Pancreas (tissue), 10 donors: ENCODE data around the gene CNBD2. TPM values are rescaled to one million over a fixed set of nuclear protein-coding genes. Genes with fewer than 3 reads are reported as not detected.
"Not testable (repeated sequence)": the region's sequence is repeated elsewhere in the genome, so short reads cannot be mapped to it uniquely, and the experiment has no call there.

ENCODE experiments used
- ATAC-seq, 4 donors: fragments of 200-7000 bp; cut with Tn5 transposase; one replicate each; pipeline versions ENCODE4 v1.8.0 to v1.9.1; 2020; ENCODE audit warnings: mild to moderate bottlenecking in 4 of 4, moderate library complexity in 4 of 4
- DNase-seq, 6 donors: peaks; one replicate each; pipeline ENCODE4 v3.0.0-alpha.2; 2020
- FAIRE-seq: peaks from 2 replicates; lab custom pipeline; 2012; peaks lifted over from hg19 to GRCh38; lab: Jason Lieb, UNC
- H3K27ac ChIP-seq, 4 donors: fragments of 200-600 bp; sonication (generic); 1 replicate in 3 of 4; 2 replicates in 1 of 4; pipeline versions ENCODE4 v1.5.0 to v1.8.0; 2020
- H3K27me3 ChIP-seq, 4 donors: fragments of 200-600 bp; one replicate each; pipeline ENCODE4 v1.8.0; 2021
- H3K36me3 ChIP-seq, 3 donors: fragments of 200-600 bp; sonication (generic) in 1 of 3; one replicate each; pipeline versions ENCODE4 v1.5.0 to v1.8.0; 2020 to 2021
- H3K4me1 ChIP-seq, 3 donors: fragments of 200-600 bp; one replicate each; pipeline ENCODE4 v1.8.0; 2021
- H3K4me3 ChIP-seq, 4 donors: fragments of 200-600 bp; sonication (generic) in 2 of 4; one replicate each; pipeline versions ENCODE4 v1.5.0 to v1.8.0; 2020 to 2021
- H3K9me3 ChIP-seq, 4 donors: fragments of 200-600 bp; one replicate each; pipeline ENCODE4 v1.8.0; 2021
- WGBS, 2 donors: extraction: QIAGEN DNeasy Blood & Tissue Kit; methylation state at CpG; one replicate each; pipeline ENCODE4 v1.1.7; 2013; 5-methylcytosine and 5-hydroxymethylcytosine counted together
- intact Hi-C, 3 donors: fragments of 100-400 bp; cut with DNase I; formaldehyde crosslinking; loops; one replicate each; pipeline versions ENCODE4 v1.11.1 to v1.14.2; 2022
- polyA plus RNA-seq, 2 donors: library from polyadenylated mRNA; stranded (reverse); fragments of 200-250 nt; gene quantifications; one replicate each; pipeline ENCODE4 v1.2.3, GENCODE V29; 2013
- total RNA-seq, 6 donors: library from RNA; stranded (reverse); fragmentation: NEBNext Ultra II Directional in 4 of 6; extraction: Animal tissue kit (Norgen Biotek cat#: 25700) in 4 of 6; gene quantifications; one replicate each; pipeline versions ENCODE4 v1.2.1 to v1.2.4, GENCODE V29; 2021 to 2023
- TF ChIP-seq, protein P1 (sequence below), 4 donors: fragments of 200-600 bp; sonication (generic) in 3 of 4; IDR thresholded peaks; one replicate each; pipeline versions ENCODE4 v1.5.0 to v1.8.0; 2021; ENCODE audit warnings: antibody characterized with exemption in 4 of 4
- donor health status: healthy with polysubstance abuse.
- donor health status: DM: no; HTN: no; CAD: no; lungs with moderate emphysema.
- donor health status: DM: no; HTN: no; CAD: no.
- donor health status: control.
- donor health status: control.
- donor health status: Bipolar disorder and iron deficiency.
- donor health status: DM: yes; HTN: yes; CAD: no.
- donor health status: DM: no; HTN: no; CAD: no.
- donor health status: DM: no; HTN: no; CAD: no.
- donor health status: DM: yes; HTN: yes; CAD: no.

The CNBD2 gene
- total and polyA plus RNA-seq, 8 donors: 2.2 to 23.8 (median 3.2) TPM

GRCh38 chr20:36064658-36065426 lies 96.5 kb downstream of the CNBD2 start:
- no peak for FAIRE-seq
- TF ChIP-seq, protein P1, sequence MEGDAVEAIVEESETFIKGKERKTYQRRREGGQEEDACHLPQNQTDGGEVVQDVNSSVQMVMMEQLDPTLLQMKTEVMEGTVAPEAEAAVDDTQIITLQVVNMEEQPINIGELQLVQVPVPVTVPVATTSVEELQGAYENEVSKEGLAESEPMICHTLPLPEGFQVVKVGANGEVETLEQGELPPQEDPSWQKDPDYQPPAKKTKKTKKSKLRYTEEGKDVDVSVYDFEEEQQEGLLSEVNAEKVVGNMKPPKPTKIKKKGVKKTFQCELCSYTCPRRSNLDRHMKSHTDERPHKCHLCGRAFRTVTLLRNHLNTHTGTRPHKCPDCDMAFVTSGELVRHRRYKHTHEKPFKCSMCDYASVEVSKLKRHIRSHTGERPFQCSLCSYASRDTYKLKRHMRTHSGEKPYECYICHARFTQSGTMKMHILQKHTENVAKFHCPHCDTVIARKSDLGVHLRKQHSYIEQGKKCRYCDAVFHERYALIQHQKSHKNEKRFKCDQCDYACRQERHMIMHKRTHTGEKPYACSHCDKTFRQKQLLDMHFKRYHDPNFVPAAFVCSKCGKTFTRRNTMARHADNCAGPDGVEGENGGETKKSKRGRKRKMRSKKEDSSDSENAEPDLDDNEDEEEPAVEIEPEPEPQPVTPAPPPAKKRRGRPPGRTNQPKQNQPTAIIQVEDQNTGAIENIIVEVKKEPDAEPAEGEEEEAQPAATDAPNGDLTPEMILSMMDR (IDR thresholded peaks at IDR 0.05): no peak

DNA sequence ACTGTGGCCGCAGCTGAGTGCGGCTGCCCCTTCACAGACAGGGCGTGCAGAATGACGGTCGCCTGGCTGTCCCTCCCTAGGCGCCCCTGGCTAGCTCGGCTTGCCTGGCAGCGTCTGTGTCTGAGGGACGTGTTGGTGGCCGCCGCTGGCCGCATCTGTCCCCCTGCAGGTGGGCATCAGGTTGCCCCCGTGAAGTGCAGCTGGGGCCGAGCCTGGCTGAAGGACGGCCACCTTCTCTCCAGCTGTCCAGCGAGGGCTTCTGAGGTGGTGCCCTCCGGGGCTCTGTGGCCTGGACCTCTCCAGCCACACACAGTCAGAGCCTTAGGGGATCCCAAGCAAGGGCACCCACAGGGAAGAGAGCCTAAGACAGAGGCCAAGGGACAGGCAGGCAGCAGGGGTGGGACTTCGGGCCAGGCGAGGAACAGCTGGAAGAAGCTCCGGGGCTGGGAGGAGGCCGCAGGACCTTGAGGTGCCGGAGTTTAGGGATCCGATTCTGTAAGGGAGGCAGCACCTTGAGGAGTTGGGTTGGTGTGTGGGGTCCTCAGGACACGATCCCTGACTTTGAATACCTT lies 97.1 kb downstream of the CNBD2 start:
- Histone ChIP-seq H3K9me3 (no peaks in the 10 kb centered on the region), H3K27ac (peak overlapping the region; percentile 83 to 95 (median 92)), H3K36me3 (no peaks in the 10 kb centered on the region), H3K27me3 (no peaks in the 10 kb centered on the region), H3K4me3 (peak overlapping the region in 3 of 4 donors; percentile 38 to 67 (median 52)), H3K4me1 (peaks cover 0 to 11% (median 9%) of the 10 kb centered on the region in 3 donors)
- DNase-seq: no peak
- ATAC-seq: peak; percentile 0 to 10 (median 2)
- WGBS, 2 donors: 35 to 39% methylated on average over 23 to 24 of the region's 24 CpGs
- no peak for FAIRE-seq
- intact Hi-C loops: no loop called here
- TF ChIP-seq, protein P1 (IDR thresholded peaks at IDR 0.05): no peak

More at GRCh38 chr20:36064658-36065426, 96.5 kb downstream of the CNBD2 start:
- DNase-seq (peak; percentile 97 to 100 (median 99)), ATAC-seq (peak; percentile 95 to 99 (median 96))
- intact Hi-C loops: no loop called here
- H3K4me3 ChIP-seq: peak overlapping the region; percentile 38 to 67 (median 52)
- WGBS, 2 donors: 1% methylated on average over 52 to 61 of the region's 61 CpGs
- H3K4me1 ChIP-seq: peaks cover 0 to 11% (median 9%) of the 10 kb centered on the region in 3 donors
- no peaks in the 10 kb centered on the region for H3K9me3 ChIP-seq
- no peaks in the 10 kb centered on the region for H3K36me3 ChIP-seq
- no peaks in the 10 kb centered on the region for H3K27me3 ChIP-seq
- H3K27ac ChIP-seq: peak overlapping the region; percentile 83 to 95 (median 92)

- FAIRE-seq (no peak), ATAC-seq (no peak), DNase-seq (peak in 4 of 6 donors; percentile 28 to 62 (median 49))
- H3K27ac ChIP-seq: no peak overlapping the region
- H3K9me3 ChIP-seq: no peaks in the 10 kb centered on the region
- H3K4me1 ChIP-seq: peaks cover 0 to 11% (median 9%) of the 10 kb centered on the region in 3 donors
- no peak overlapping the region for H3K4me3 ChIP-seq
- 42 to 62% methylated on average over 2 of the region's 2 CpGs for WGBS, 2 donors
- intact Hi-C loops: no loop called here
- H3K36me3 ChIP-seq: no peaks in the 10 kb centered on the region
- TF ChIP-seq, protein P1 (IDR thresholded peaks at IDR 0.05): no peak
- H3K27me3 ChIP-seq: no peaks in the 10 kb centered on the region
Observed at GRCh38 chr20:36066777-36067176, 98.4 kb downstream of the CNBD2 start.

DNA sequence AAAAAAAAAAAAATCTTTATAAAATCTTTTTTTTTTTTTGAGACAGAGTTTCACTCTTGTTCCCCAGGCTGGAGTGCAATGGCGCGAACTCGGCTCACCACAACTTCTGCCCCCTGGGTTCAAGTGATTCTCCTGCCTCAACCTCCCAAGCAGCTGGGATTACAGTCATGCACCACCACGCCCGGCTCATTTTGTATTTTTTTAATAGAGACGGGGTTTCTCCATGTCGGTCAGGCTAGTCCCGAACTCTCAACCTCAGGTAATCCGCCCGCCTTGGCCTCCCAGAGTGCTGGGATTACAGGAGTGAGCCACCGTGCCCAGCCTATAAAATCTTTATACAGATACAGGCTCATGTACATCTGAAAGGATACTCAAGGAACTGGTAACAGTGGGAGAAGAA lies 100.1 kb downstream of the CNBD2 start:
- FAIRE-seq, H3K9me3 ChIP-seq, H3K27me3 ChIP-seq, H3K36me3 ChIP-seq, DNase-seq, ATAC-seq, H3K27ac ChIP-seq, intact Hi-C loops, H3K4me3 ChIP-seq: not testable (repeated sequence)
- WGBS, 2 donors: 92 to 96% methylated on average over 11 of the region's 11 CpGs
- peaks cover 0 to 11% (median 9%) of the 10 kb centered on the region in 3 donors for H3K4me1 ChIP-seq

GRCh38 chr20:36070451-36070850 lies 102.1 kb downstream of the CNBD2 start:
- TF ChIP-seq, protein P1 (IDR thresholded peaks at IDR 0.05): no peak
- 71 to 77% methylated on average over 8 of the region's 8 CpGs for WGBS, 2 donors
- Histone ChIP-seq H3K4me3 (no peak overlapping the region), H3K27me3 (no peaks in the 10 kb centered on the region), H3K4me1 (peaks cover 0 to 11% (median 9%) of the 10 kb centered on the region in 3 donors), H3K27ac (no peak overlapping the region), H3K36me3 (no peaks in the 10 kb centered on the region), H3K9me3 (no peaks in the 10 kb centered on the region)
- ATAC-seq (no peak), DNase-seq (no peak), FAIRE-seq (no peak)
- intact Hi-C loops: no loop called here
